Measurements from ENCODE around the gene RAB18. TPM values are rescaled to one million over a fixed set of nuclear protein-coding genes. Genes with fewer than 3 reads are reported as not detected.

RAB18 gene
- total and polyA plus RNA-seq, 10 of the 15 experiments (the other 5 are each of a cell fraction or from before 2014, with no cell fraction given) = 13.4 to 98.8 (median 42.1) TPM

- Histone ChIP-seq H3K4me2 (ENCODE audit: control insufficient read depth, insufficient read depth) (no peak overlapping the region), H3K4me1 (ENCODE audit: control insufficient read depth, insufficient read depth, low read length) (no peaks in the 10 kb centered on the region), H3K27me3 (replicated peaks in 1 of 2; ENCODE audit: control insufficient read depth in 2 of 2, insufficient read depth in 2 of 2, low read length in 1 of 2) (no peaks in the 10 kb centered on the region; a peak in 1 of 4 replicates), H3K9ac (ENCODE audit: control insufficient read depth, insufficient read depth, low read length) (no peak overlapping the region), H3K27ac (ENCODE audit: control insufficient read depth, insufficient read depth) (no peak overlapping the region), H3K9me3 (replicated peaks; ENCODE audit: control insufficient read depth, insufficient read depth, low read length) (no peaks in the 10 kb centered on the region), H2AFZ (ENCODE audit: control insufficient read depth, low read depth, low read length) (no peak overlapping the region), H4K20me1 (ENCODE audit: control insufficient read depth, insufficient read depth) (no peaks in the 10 kb centered on the region), H3K36me3 (ENCODE audit: control insufficient read depth in 2 of 2, insufficient read depth in 2 of 2, low read length in 1 of 2) (no peaks in the 10 kb centered on the region), H3K4me3 (no peak overlapping the region), H3K79me2 (ENCODE audit: control insufficient read depth, insufficient read depth, low read length) (no peaks in the 10 kb centered on the region)
- ChIA-PET SMC1A (ENCODE audit: uncharacterized antibody, unreplicated experiment) (no interaction called here), RAD21 (ENCODE audit: unreplicated experiment) (no interaction called here), POLR2A (no interaction called here), CTCF (no interaction called here)
- BruUV-seq (replicated peaks) = no TSS peak
- in situ Hi-C loops (cut with MboI) = no loop called here
- no peak for FAIRE-seq
- no peak for ATAC-seq
- WGBS (ENCODE audit: insufficient coverage, insufficient replicate concordance, low lambda C conversion rate, missing lambda C conversion rate) = 0% methylated on average over 2 of the region's 2 CpGs
- intact Hi-C loops (cut with micrococcal nuclease; ENCODE audit: unreplicated experiment) = no loop called here
- no peak for DNase-seq (ENCODE audit: low read depth, low spot score)
- TF ChIP-seq CREB1 (IDR thresholded peaks at IDR 0.05; ENCODE audit: low read depth) = no peak
- no peak for TF ChIP-seq MYB (IDR thresholded peaks at IDR 0.05; ENCODE audit: borderline replicate concordance, low read depth, low read length)
- no peak for TF ChIP-seq ZZZ3 (IDR thresholded peaks at IDR 0.05; ENCODE audit: control insufficient read depth, insufficient read length, low read depth)
- no peak for TF ChIP-seq FOXK2 (IDR thresholded peaks at IDR 0.05)
- no peak for TF ChIP-seq ZNF217 (IDR thresholded peaks at IDR 0.05)
Observed at GRCh38 chr10:27479016-27479415, 25.1 kb upstream of the RAB18 start.

GRCh38 chr10:27481486-27481885, 22.6 kb upstream of the RAB18 start:
- in situ Hi-C loops (cut with MboI) = no loop called here
- no peak for ATAC-seq
- H3K4me1 ChIP-seq (ENCODE audit: control insufficient read depth, insufficient read depth, low read length) = no peaks in the 10 kb centered on the region
- TF ChIP-seq WRNIP1 (IDR thresholded peaks at IDR 0.05; ENCODE audit: borderline replicate concordance, low read depth, low read length) (no peak), FOXK2 (IDR thresholded peaks at IDR 0.05) (no peak), CHD4 (IDR thresholded peaks at IDR 0.05) (no peak), SMAD1 (IDR thresholded peaks at IDR 0.05; ENCODE audit: low read depth, partially characterized antibody) (no peak), LARP7 (IDR thresholded peaks at IDR 0.05) (no peak), ELK1 (IDR thresholded peaks at IDR 0.05; ENCODE audit: low read depth, low read length) (no peak), FOXM1 (IDR thresholded peaks at IDR 0.05; ENCODE audit: low read depth, low read length) (no peak), SMC3 (IDR thresholded peaks at IDR 0.05; ENCODE audit: borderline replicate concordance, low read length) (no peak), PAX5 (IDR thresholded peaks at IDR 0.05; ENCODE audit: borderline replicate concordance, low read depth, low read length) (no peak), PAX8 (IDR thresholded peaks at IDR 0.05) (no peak), SUPT20H (IDR thresholded peaks at IDR 0.05; ENCODE audit: borderline replicate concordance, control insufficient read depth, low read depth, low read length) (no peak), MEF2B (IDR thresholded peaks at IDR 0.05; ENCODE audit: partially characterized antibody, poor library complexity, severe bottlenecking) (no peak), RELB (IDR thresholded peaks at IDR 0.05; ENCODE audit: low read depth) (no peak)

More at GRCh38 chr10:27481486-27481885, 22.6 kb upstream of the RAB18 start:
- Histone ChIP-seq H3K4me2 (ENCODE audit: control insufficient read depth, insufficient read depth) (no peak overlapping the region), H3K79me2 (ENCODE audit: control insufficient read depth, insufficient read depth, low read length) (no peaks in the 10 kb centered on the region), H3K27ac (ENCODE audit: control insufficient read depth, insufficient read depth) (no peak overlapping the region), H4K20me1 (ENCODE audit: control insufficient read depth, insufficient read depth) (no peaks in the 10 kb centered on the region), H3K36me3 (ENCODE audit: control insufficient read depth in 2 of 2, insufficient read depth in 2 of 2, low read length in 1 of 2) (no peaks in the 10 kb centered on the region), H2AFZ (ENCODE audit: control insufficient read depth, low read depth, low read length) (no peak overlapping the region), H3K9ac (ENCODE audit: control insufficient read depth, insufficient read depth, low read length) (no peak overlapping the region), H3K4me3 (no peak overlapping the region), H3K27me3 (replicated peaks in 1 of 2; ENCODE audit: control insufficient read depth in 2 of 2, insufficient read depth in 2 of 2, low read length in 1 of 2) (no peaks in the 10 kb centered on the region; a peak in 1 of 4 replicates), H3K9me3 (replicated peaks; ENCODE audit: control insufficient read depth, insufficient read depth, low read length) (no peaks in the 10 kb centered on the region)
- DNase-seq (ENCODE audit: low read depth, low spot score) = no peak
- no TSS peak for BruUV-seq (replicated peaks)
- SMC1A ChIA-PET (ENCODE audit: uncharacterized antibody, unreplicated experiment) = no interaction called here
- CTCF ChIA-PET = interaction anchor here (0.6 kb wide), 2 partner anchors 32 to 257 kb away, joined by 3 read pairs; no protein-coding TSS in a partner anchor
- FAIRE-seq = no peak
- RAD21 ChIA-PET (ENCODE audit: unreplicated experiment) = interaction anchor here (0.7 kb wide), 1 partner anchor 14 kb away, joined by 3 read pairs; no protein-coding TSS in a partner anchor
- WGBS (ENCODE audit: insufficient coverage, insufficient replicate concordance, low lambda C conversion rate, missing lambda C conversion rate) = 0% methylated on average over 1 of the region's 1 CpG
- POLR2A ChIA-PET = no interaction called here
- intact Hi-C loops (cut with micrococcal nuclease; ENCODE audit: unreplicated experiment) = no loop called here

Measured in GM12878 (cell line).